DMS 273 (cell line): ENCODE measurements around the gene ACTR3.
A peak's percentile ranks its signal among the peaks of the same experiment; 100 is the strongest.
"Not testable (repeated sequence)": the region's sequence is repeated elsewhere in the genome, so short reads cannot be mapped to it uniquely, and the experiment has no call there.

Source experiments
- DNase-seq: peaks from one replicate; lab custom pipeline; 2025; ENCODE audit not compliant: unreplicated experiment; lab: John Stamatoyannopoulos, UW

The ACTR3 gene

GRCh38 chr2:113901943-113902342 lies 12.1 kb downstream of the ACTR3 start:
- no peak for DNase-seq

- no peak for DNase-seq
Observed at GRCh38 chr2:113905886-113906285, 16.0 kb downstream of the ACTR3 start.

GRCh38 chr2:113906647-113907046 lies 16.8 kb downstream of the ACTR3 start:
- DNase-seq = no peak

- DNase-seq = no peak
Observed at GRCh38 chr2:113907297-113907696, 17.4 kb downstream of the ACTR3 start.

- no peak for DNase-seq
Observed at GRCh38 chr2:113910110-113910717, 20.3 kb downstream of the ACTR3 start.

GRCh38 chr2:113910967-113911678 lies 21.2 kb downstream of the ACTR3 start:
- no peak for DNase-seq

GRCh38 chr2:113915082-113915819 lies 25.4 kb downstream of the ACTR3 start:
- DNase-seq = no peak

- no peak for DNase-seq
Observed at GRCh38 chr2:113918229-113918628, 28.3 kb downstream of the ACTR3 start.

- no peak for DNase-seq
Observed at GRCh38 chr2:113920996-113921395, 31.1 kb downstream of the ACTR3 start.

GRCh38 chr2:113922335-113922734 lies 32.4 kb downstream of the ACTR3 start:
- no peak for DNase-seq

GRCh38 chr2:113922784-113923183 lies 32.9 kb downstream of the ACTR3 start:
- DNase-seq = no peak

GRCh38 chr2:113925884-113926283 lies 36.0 kb downstream of the ACTR3 start:
- no peak for DNase-seq

- DNase-seq = no peak
Observed at GRCh38 chr2:113926314-113926713, 36.4 kb downstream of the ACTR3 start.

- no peak for DNase-seq
Observed at GRCh38 chr2:113930448-113930847, 40.6 kb downstream of the ACTR3 start.

GRCh38 chr2:113937501-113937900 lies 47.6 kb downstream of the ACTR3 start:
- DNase-seq = no peak

- no peak for DNase-seq
Observed at GRCh38 chr2:113940891-113941290, 51.0 kb downstream of the ACTR3 start.

- not testable (repeated sequence) for DNase-seq
Observed at GRCh38 chr2:113945784-113946183, 55.9 kb downstream of the ACTR3 start.

GRCh38 chr2:113950906-113951305 lies 61.0 kb downstream of the ACTR3 start:
- DNase-seq = not testable (repeated sequence)

GRCh38 chr2:113961000-113961399 lies 71.1 kb downstream of the ACTR3 start:
- DNase-seq = no peak

GRCh38 chr2:113962692-113963480 lies 73.0 kb downstream of the ACTR3 start:
- peak; percentile 10 for DNase-seq

GRCh38 chr2:113963965-113964364 lies 74.1 kb downstream of the ACTR3 start:
- no peak for DNase-seq
